K562 (cell line): ENCODE results near the gene CENPA. TPM values are rescaled to one million over a fixed set of nuclear protein-coding genes. Genes with fewer than 3 reads are reported as not detected.

Experiments
- ATAC-seq: fragments of 200-7000 bp; cut with Tn5 transposase; 3 replicates; pipeline ENCODE4 v1.9.1; 2020; ENCODE audit warnings: moderate library complexity
- BruUV-seq: library from RNA; stranded (reverse); fragments of 400-500 nt; replicated peaks from 2 replicates; lab custom pipeline; 2021; lab: Mats Ljungman, UMichigan
- CTCF ChIA-PET: fragments of 300-600 bp; formaldehyde crosslinking; extraction: SDS; loops from one replicate; lab custom pipeline; 2021; ENCODE audit warnings: low intra/inter-chr PET ratio; lab: Yijun Ruan, JAX
- POLR2A ChIA-PET: fragments of 300-600, 350-650 bp; sonication (Branson Sonifier 250); formaldehyde crosslinking; extraction: SDS; loops from one replicate; lab custom pipeline; 2021; ENCODE audit warnings: antibody characterized with exemption, inconsistent platforms; lab: Yijun Ruan, JAX
- DNase-seq, 4 experiments: peaks; one replicate each; pipeline versions ENCODE4 v3.0.0 to v3.0.0-alpha.2; 2011 to 2018; ENCODE audit warnings: low spot score in 3 of 4, mixed read lengths in 3 of 4; ENCODE audit errors: extremely low read depth in 1 of 4
- FAIRE-seq: peaks from 2 replicates; lab custom pipeline; 2011; peaks lifted over from hg19 to GRCh38; lab: Jason Lieb, UNC
- H2AFZ ChIP-seq: 2 replicates; pipeline ENCODE4 v1.6.0; 2011; ENCODE audit warnings: low read depth, low read length, control low read depth, inconsistent platforms
- H3K27ac ChIP-seq: fragments of 200-600 bp; 3 replicates; pipeline ENCODE4 v1.8.0; 2011; ENCODE audit warnings: low read depth, mild to moderate bottlenecking, control low read depth, inconsistent platforms, low read length, moderate library complexity, mixed read lengths; ENCODE audit errors: extremely low read depth
- H3K27me3 ChIP-seq, 2 experiments: fragments of 300-600 bp in 1 of 2; 2 replicates in 1 of 2; 3 replicates in 1 of 2; pipeline versions ENCODE4 v1.6.0 to v1.8.0; 2011; ENCODE audit warnings: inconsistent platforms in 2 of 2, low read length in 2 of 2, mild to moderate bottlenecking in 1 of 2, mixed read lengths in 1 of 2, moderate library complexity in 1 of 2; ENCODE audit not compliant: control insufficient read depth in 2 of 2, insufficient read depth in 2 of 2
- H3K36me3 ChIP-seq: fragments of 300-600 bp; 3 replicates; pipeline ENCODE4 v1.8.0; 2011; ENCODE audit warnings: mild to moderate bottlenecking, low read length, inconsistent platforms; ENCODE audit not compliant: control insufficient read depth, insufficient read depth
- H3K4me1 ChIP-seq, 2 experiments: fragments of 200-600 bp in 1 of 2; replicated peaks in 1 of 2; 2 replicates in 1 of 2; 3 replicates in 1 of 2; pipeline versions ENCODE4 v1.5.1 to v1.8.0; 2011; ENCODE audit warnings: inconsistent platforms in 2 of 2, low read length in 2 of 2, mild to moderate bottlenecking in 1 of 2, mixed read lengths in 1 of 2, moderate library complexity in 1 of 2; ENCODE audit not compliant: control insufficient read depth in 2 of 2, insufficient read depth in 2 of 2
- H3K4me2 ChIP-seq: 2 replicates; pipeline ENCODE4 v1.6.1; 2011; ENCODE audit warnings: low read length, control low read depth, inconsistent platforms, mixed read lengths; ENCODE audit not compliant: insufficient read depth
- H3K4me3 ChIP-seq: fragments of 200-600 bp; sonication (generic), shearing (Covaris generic); 2 replicates; pipeline ENCODE4 v1.5.1; 2016; ENCODE audit warnings: control low read depth, inconsistent platforms
- H3K79me2 ChIP-seq: fragments of 200-600 bp; 3 replicates; pipeline ENCODE4 v1.8.0; 2011; ENCODE audit warnings: low read length, inconsistent platforms; ENCODE audit not compliant: control insufficient read depth, insufficient read depth
- H3K9ac ChIP-seq, 2 experiments: 2 replicates each; pipeline versions ENCODE4 v1.6.0 to v1.6.1; 2011; ENCODE audit warnings: low read depth in 2 of 2, low read length in 2 of 2, control low read depth in 1 of 2, inconsistent platforms in 1 of 2, mild to moderate bottlenecking in 1 of 2, mixed read lengths in 1 of 2; ENCODE audit not compliant: insufficient read depth in 1 of 2
- H3K9me1 ChIP-seq: one replicate; pipeline ENCODE4 v1.6.0; 2011; ENCODE audit warnings: inconsistent platforms, mild to moderate bottlenecking, low read length, moderate library complexity; ENCODE audit not compliant: control insufficient read depth, insufficient read depth
- H3K9me3 ChIP-seq: replicated peaks from 2 replicates; pipeline ENCODE4 v1.5.1; 2011; ENCODE audit warnings: low read depth, low read length, inconsistent platforms; ENCODE audit not compliant: control insufficient read depth, insufficient read depth
- H4K20me1 ChIP-seq: replicated peaks from 2 replicates; pipeline ENCODE4 v1.6.1; 2011; ENCODE audit warnings: low read length, inconsistent platforms, mixed read lengths; ENCODE audit not compliant: control insufficient read depth, insufficient read depth
- HOXB6 ChIP-seq: fragments of 250-450 bp; sonication (Bioruptor Pico); IDR thresholded peaks from 2 replicates; pipeline ENCODE4 v1.5.1; 2022; ENCODE audit warnings: mild to moderate bottlenecking, borderline replicate concordance
- KDM2B ChIP-seq: fragments of 250-450 bp; sonication (Bioruptor Pico); IDR thresholded peaks from 2 replicates; pipeline ENCODE4 v1.8.0; 2021; ENCODE audit warnings: mild to moderate bottlenecking, moderate library complexity
- NFIC ChIP-seq: fragments of 450-650 bp; IDR thresholded peaks from 2 replicates; pipeline ENCODE4 v1.6.1; 2017; ENCODE audit warnings: mild to moderate bottlenecking, inconsistent platforms
- NFIX ChIP-seq: fragments of 250-450 bp; sonication (Bioruptor Pico); IDR thresholded peaks from 2 replicates; pipeline ENCODE4 v1.4.0; 2020; ENCODE audit warnings: low read depth, mild to moderate bottlenecking, moderate library complexity
- SIX5 ChIP-seq, 2 experiments: IDR thresholded peaks; 2 replicates each; pipeline ENCODE4 v1.6.1; 2011; ENCODE audit warnings: low read length in 2 of 2, borderline replicate concordance in 1 of 2, low read depth in 1 of 2, mild to moderate bottlenecking in 1 of 2, moderate library complexity in 1 of 2; ENCODE audit not compliant: insufficient read depth in 1 of 2
- ZNF263 ChIP-seq: sonication (generic); formaldehyde crosslinking; IDR thresholded peaks from 2 replicates; pipeline ENCODE4 v1.8.0; 2022; ENCODE audit warnings: mild to moderate bottlenecking, missing genetic modification reagents, borderline replicate concordance
- WGBS: fragments of 100-300 bp; shearing (Covaris generic); methylation state at CpG from one replicate; pipeline ENCODE4 v1.1.6; 2016; ENCODE audit warnings: low coverage, mixed read lengths; ENCODE audit not compliant: insufficient coverage; ENCODE audit errors: missing lambda C conversion rate; 5-methylcytosine and 5-hydroxymethylcytosine counted together
- in situ Hi-C: fragments of 300-500 bp; cut with MboI; formaldehyde crosslinking; loops from 4 replicates; pipeline ENCODE4 v1.15.0; 2018; ENCODE audit warnings: inconsistent platforms, mixed read lengths
- intact Hi-C: fragments of 100-400 bp; cut with micrococcal nuclease; formaldehyde crosslinking; loops from 2 replicates; pipeline ENCODE4 v1.14.2; 2022
- polyA plus RNA-seq, 8 experiments: library from polyadenylated mRNA; depleted of rRNA in 4 of 8; stranded (reverse) in 5 of 8; unstranded in 3 of 8; fragments of >200 nt; fragmentation: Nextera tagmentation in 2 of 8; fragmentation: Illumina TruSeq in 1 of 8; extraction: Ambion mirVana in 2 of 8; extraction: Trizol in 1 of 8; gene quantifications; 2 replicates each; pipeline versions ENCODE4 v1.2.1 to v1.2.3, GENCODE V29; 2011 to 2014; ENCODE audit warnings: inconsistent platforms in 1 of 8, missing spikeins in 1 of 8
- total RNA-seq, 7 experiments: library from RNA; depleted of rRNA in 6 of 7; stranded (reverse); fragments of >200 nt in 6 of 7; fragmentation: Illumina TruSeq in 2 of 7; extraction: Trizol in 2 of 7; gene quantifications; 2 replicates each; pipeline versions ENCODE4 v1.2.1 to v1.2.3, GENCODE V29; 2011 to 2021; ENCODE audit warnings: low replicate concordance in 1 of 7
- TF ChIP-seq, protein P1 (sequence below), 2 experiments: fragments of 250-450 bp in 1 of 2; fragments of 450-650 bp in 1 of 2; sonication (Bioruptor Pico) in 1 of 2; IDR thresholded peaks; 2 replicates each; pipeline versions ENCODE4 v1.6.1 to v1.8.0; 2016 to 2021; ENCODE audit warnings: mild to moderate bottlenecking in 2 of 2, moderate library complexity in 2 of 2, missing compliant biosample characterization in 1 of 2, missing genetic modification characterization in 1 of 2
- TF ChIP-seq, protein P2 (sequence below): fragments of 200-600 bp; sonication (generic); IDR thresholded peaks from one replicate; pipeline ENCODE4 v1.6.1; 2012; ENCODE audit warnings: mild to moderate bottlenecking, low read depth, low read length, inconsistent platforms
- TF ChIP-seq, protein P3 (sequence below): fragments of 250-450 bp; sonication (Bioruptor Pico); IDR thresholded peaks from 2 replicates; pipeline ENCODE4 v1.9.0; 2021; ENCODE audit warnings: mild to moderate bottlenecking

Gene CENPA
- total and polyA plus RNA-seq, 9 of the 15 experiments (the other 6 are each of a cell fraction or from before 2014, with no cell fraction given): 11.3 to 61.7 (median 44.7) TPM

- Histone ChIP-seq H4K20me1 (no peaks in the 10 kb centered on the region), H3K9ac (no peak overlapping the region), H3K9me3 (no peaks in the 10 kb centered on the region), H2AFZ (no peak overlapping the region), H3K27ac (no peak overlapping the region), H3K4me2 (no peak overlapping the region), H3K4me1 (no peaks in the 10 kb centered on the region), H3K27me3 (no peaks in the 10 kb centered on the region), H3K36me3 (peaks cover 31% of the 10 kb centered on the region), H3K9me1 (no peaks in the 10 kb centered on the region), H3K4me3 (no peak overlapping the region), H3K79me2 (no peaks in the 10 kb centered on the region)
- intact Hi-C loops (no loop called here), in situ Hi-C loops (no loop called here)
- DNase-seq (no peak), FAIRE-seq (no peak), ATAC-seq (no peak)
- ChIA-PET CTCF (no interaction called here), POLR2A (interaction anchor here (0.6 kb wide), 1 partner anchor 10 kb away, joined by 7 read pairs; no protein-coding TSS in a partner anchor)
- no TSS peak for BruUV-seq
- WGBS: 63% methylated on average over 4 of the region's 4 CpGs
- TF ChIP-seq HOXB6 (CRISPR knock-in tag): no peak
- TF ChIP-seq ZNF263: no peak
- TF ChIP-seq, protein P1, sequence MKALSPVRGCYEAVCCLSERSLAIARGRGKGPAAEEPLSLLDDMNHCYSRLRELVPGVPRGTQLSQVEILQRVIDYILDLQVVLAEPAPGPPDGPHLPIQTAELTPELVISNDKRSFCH (CRISPR knock-in tag; IDR thresholded peaks at IDR 0.05): no peak
- TF ChIP-seq, protein P1 (tag; IDR thresholded peaks at IDR 0.05): no peak
- TF ChIP-seq NFIX: peak; percentile 86
- TF ChIP-seq, protein P2, sequence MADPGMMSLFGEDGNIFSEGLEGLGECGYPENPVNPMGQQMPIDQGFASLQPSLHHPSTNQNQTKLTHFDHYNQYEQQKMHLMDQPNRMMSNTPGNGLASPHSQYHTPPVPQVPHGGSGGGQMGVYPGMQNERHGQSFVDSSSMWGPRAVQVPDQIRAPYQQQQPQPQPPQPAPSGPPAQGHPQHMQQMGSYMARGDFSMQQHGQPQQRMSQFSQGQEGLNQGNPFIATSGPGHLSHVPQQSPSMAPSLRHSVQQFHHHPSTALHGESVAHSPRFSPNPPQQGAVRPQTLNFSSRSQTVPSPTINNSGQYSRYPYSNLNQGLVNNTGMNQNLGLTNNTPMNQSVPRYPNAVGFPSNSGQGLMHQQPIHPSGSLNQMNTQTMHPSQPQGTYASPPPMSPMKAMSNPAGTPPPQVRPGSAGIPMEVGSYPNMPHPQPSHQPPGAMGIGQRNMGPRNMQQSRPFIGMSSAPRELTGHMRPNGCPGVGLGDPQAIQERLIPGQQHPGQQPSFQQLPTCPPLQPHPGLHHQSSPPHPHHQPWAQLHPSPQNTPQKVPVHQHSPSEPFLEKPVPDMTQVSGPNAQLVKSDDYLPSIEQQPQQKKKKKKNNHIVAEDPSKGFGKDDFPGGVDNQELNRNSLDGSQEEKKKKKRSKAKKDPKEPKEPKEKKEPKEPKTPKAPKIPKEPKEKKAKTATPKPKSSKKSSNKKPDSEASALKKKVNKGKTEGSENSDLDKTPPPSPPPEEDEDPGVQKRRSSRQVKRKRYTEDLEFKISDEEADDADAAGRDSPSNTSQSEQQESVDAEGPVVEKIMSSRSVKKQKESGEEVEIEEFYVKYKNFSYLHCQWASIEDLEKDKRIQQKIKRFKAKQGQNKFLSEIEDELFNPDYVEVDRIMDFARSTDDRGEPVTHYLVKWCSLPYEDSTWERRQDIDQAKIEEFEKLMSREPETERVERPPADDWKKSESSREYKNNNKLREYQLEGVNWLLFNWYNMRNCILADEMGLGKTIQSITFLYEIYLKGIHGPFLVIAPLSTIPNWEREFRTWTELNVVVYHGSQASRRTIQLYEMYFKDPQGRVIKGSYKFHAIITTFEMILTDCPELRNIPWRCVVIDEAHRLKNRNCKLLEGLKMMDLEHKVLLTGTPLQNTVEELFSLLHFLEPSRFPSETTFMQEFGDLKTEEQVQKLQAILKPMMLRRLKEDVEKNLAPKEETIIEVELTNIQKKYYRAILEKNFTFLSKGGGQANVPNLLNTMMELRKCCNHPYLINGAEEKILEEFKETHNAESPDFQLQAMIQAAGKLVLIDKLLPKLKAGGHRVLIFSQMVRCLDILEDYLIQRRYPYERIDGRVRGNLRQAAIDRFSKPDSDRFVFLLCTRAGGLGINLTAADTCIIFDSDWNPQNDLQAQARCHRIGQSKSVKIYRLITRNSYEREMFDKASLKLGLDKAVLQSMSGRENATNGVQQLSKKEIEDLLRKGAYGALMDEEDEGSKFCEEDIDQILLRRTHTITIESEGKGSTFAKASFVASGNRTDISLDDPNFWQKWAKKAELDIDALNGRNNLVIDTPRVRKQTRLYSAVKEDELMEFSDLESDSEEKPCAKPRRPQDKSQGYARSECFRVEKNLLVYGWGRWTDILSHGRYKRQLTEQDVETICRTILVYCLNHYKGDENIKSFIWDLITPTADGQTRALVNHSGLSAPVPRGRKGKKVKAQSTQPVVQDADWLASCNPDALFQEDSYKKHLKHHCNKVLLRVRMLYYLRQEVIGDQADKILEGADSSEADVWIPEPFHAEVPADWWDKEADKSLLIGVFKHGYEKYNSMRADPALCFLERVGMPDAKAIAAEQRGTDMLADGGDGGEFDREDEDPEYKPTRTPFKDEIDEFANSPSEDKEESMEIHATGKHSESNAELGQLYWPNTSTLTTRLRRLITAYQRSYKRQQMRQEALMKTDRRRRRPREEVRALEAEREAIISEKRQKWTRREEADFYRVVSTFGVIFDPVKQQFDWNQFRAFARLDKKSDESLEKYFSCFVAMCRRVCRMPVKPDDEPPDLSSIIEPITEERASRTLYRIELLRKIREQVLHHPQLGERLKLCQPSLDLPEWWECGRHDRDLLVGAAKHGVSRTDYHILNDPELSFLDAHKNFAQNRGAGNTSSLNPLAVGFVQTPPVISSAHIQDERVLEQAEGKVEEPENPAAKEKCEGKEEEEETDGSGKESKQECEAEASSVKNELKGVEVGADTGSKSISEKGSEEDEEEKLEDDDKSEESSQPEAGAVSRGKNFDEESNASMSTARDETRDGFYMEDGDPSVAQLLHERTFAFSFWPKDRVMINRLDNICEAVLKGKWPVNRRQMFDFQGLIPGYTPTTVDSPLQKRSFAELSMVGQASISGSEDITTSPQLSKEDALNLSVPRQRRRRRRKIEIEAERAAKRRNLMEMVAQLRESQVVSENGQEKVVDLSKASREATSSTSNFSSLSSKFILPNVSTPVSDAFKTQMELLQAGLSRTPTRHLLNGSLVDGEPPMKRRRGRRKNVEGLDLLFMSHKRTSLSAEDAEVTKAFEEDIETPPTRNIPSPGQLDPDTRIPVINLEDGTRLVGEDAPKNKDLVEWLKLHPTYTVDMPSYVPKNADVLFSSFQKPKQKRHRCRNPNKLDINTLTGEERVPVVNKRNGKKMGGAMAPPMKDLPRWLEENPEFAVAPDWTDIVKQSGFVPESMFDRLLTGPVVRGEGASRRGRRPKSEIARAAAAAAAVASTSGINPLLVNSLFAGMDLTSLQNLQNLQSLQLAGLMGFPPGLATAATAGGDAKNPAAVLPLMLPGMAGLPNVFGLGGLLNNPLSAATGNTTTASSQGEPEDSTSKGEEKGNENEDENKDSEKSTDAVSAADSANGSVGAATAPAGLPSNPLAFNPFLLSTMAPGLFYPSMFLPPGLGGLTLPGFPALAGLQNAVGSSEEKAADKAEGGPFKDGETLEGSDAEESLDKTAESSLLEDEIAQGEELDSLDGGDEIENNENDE: no peak
- no peak for TF ChIP-seq SIX5 (IDR thresholded peaks at IDR 0.05; ENCODE audit: borderline replicate concordance in 1 of 2, insufficient read depth in 1 of 2, low read depth in 1 of 2, low read length in 2 of 2)
- peak; percentile 98 for TF ChIP-seq NFIC
- TF ChIP-seq, protein P3, sequence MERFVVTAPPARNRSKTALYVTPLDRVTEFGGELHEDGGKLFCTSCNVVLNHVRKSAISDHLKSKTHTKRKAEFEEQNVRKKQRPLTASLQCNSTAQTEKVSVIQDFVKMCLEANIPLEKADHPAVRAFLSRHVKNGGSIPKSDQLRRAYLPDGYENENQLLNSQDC (CRISPR knock-in tag): no peak
- no peak for TF ChIP-seq KDM2B (CRISPR knock-in tag)
Measured at GRCh38 chr2:26801328-26801727, 15.5 kb downstream of the CENPA start.
